Airway epithelial cell (primary cell): ENCODE measurements around the gene BNIP3. TPM values are rescaled to one million over a fixed set of nuclear protein-coding genes. Genes with fewer than 3 reads are reported as not detected.

Experiments used
- total RNA-seq: library from RNA; depleted of rRNA; stranded (reverse); fragments of >200 nt; gene quantifications from 2 replicates; pipeline ENCODE4 v1.2.3, GENCODE V29; 2015

BNIP3 gene
- 254 and 348 TPM in 2 replicates for total RNA-seq

GRCh38 chr10:131981429-131982184 lies at the start of gene BNIP3:
BNIP3 (minus strand) TSS chr10:131981923; CDS start chr10:131981806, 117 bp downstream.

Other genes with a start within 250 kb of the BNIP3 start
- gene PPP2R2D, start 80.9 kb downstream of the BNIP3 start, total RNA-seq, result 23.6 and 29.1 TPM in 2 replicates
- not detected in 2 replicates for gene JAKMIP3, start 84.0 kb upstream of the BNIP3 start, total RNA-seq
- 0.14 and 0.71 TPM in 2 replicates for gene DPYSL4, start 205.0 kb upstream of the BNIP3 start, total RNA-seq